Astrocyte (in vitro differentiated cells and primary cell): Measurements from ENCODE around the gene PIK3C2G. TPM values are rescaled to one million over a fixed set of nuclear protein-coding genes. Genes with fewer than 3 reads are reported as not detected.

Experiments used
- DNase-seq: peaks from one replicate; pipeline ENCODE4 v3.0.0-alpha.2; 2010; ENCODE audit warnings: low read depth
- FAIRE-seq: peaks from 2 replicates; lab custom pipeline; 2011; peaks lifted over from hg19 to GRCh38; lab: Jason Lieb, UNC
- H2AFZ ChIP-seq: 2 replicates; pipeline ENCODE4 v1.6.0; 2012; ENCODE audit warnings: low read depth, low read length, inconsistent platforms
- H3K27ac ChIP-seq: 2 replicates; pipeline ENCODE4 v1.5.1; 2011; ENCODE audit warnings: low read depth, low read length, inconsistent platforms
- H3K27me3 ChIP-seq: 2 replicates; pipeline ENCODE4 v1.6.0; 2011; ENCODE audit warnings: low read length, inconsistent platforms; ENCODE audit not compliant: insufficient read depth
- H3K36me3 ChIP-seq: 2 replicates; pipeline ENCODE4 v1.5.1; 2011; ENCODE audit warnings: low read length, inconsistent platforms; ENCODE audit not compliant: insufficient read depth
- H3K4me1 ChIP-seq: 2 replicates; pipeline ENCODE4 v1.5.1; 2011; ENCODE audit warnings: low read length, inconsistent platforms; ENCODE audit not compliant: insufficient read depth
- H3K4me2 ChIP-seq: 2 replicates; pipeline ENCODE4 v1.6.0; 2012; ENCODE audit warnings: low read length, inconsistent platforms
- H3K4me3 ChIP-seq: 2 replicates; pipeline ENCODE4 v1.5.1; 2011; ENCODE audit warnings: low read depth, mild to moderate bottlenecking, low read length, inconsistent platforms; ENCODE audit not compliant: insufficient read depth
- H3K79me2 ChIP-seq: 2 replicates; pipeline ENCODE4 v1.6.0; 2012; ENCODE audit warnings: mild to moderate bottlenecking, low read length, inconsistent platforms; ENCODE audit not compliant: insufficient read depth
- H3K9ac ChIP-seq: 2 replicates; pipeline ENCODE4 v1.6.0; 2012; ENCODE audit warnings: mild to moderate bottlenecking, low read length, inconsistent platforms
- H3K9me3 ChIP-seq: 2 replicates; pipeline ENCODE4 v1.5.1; 2012; ENCODE audit warnings: low read depth, mild to moderate bottlenecking, low read length, inconsistent platforms; ENCODE audit not compliant: insufficient read depth
- H4K20me1 ChIP-seq: 2 replicates; pipeline ENCODE4 v1.6.0; 2012; ENCODE audit warnings: low read length, inconsistent platforms; ENCODE audit not compliant: insufficient read depth
- H3K27ac Mint-ChIP-seq: one replicate; pipeline ENCODE4 v1.8.0; 2021; ENCODE audit warnings: mild to moderate bottlenecking, mixed read lengths; ENCODE audit not compliant: unreplicated experiment
- H3K27me3 Mint-ChIP-seq: one replicate; pipeline ENCODE4 v1.8.0; 2021; ENCODE audit warnings: low read depth, mixed read lengths; ENCODE audit not compliant: unreplicated experiment
- H3K36me3 Mint-ChIP-seq: one replicate; pipeline ENCODE4 v1.8.0; 2021; ENCODE audit warnings: low read depth, mixed read lengths; ENCODE audit not compliant: unreplicated experiment
- H3K4me1 Mint-ChIP-seq: one replicate; pipeline ENCODE4 v1.8.0; 2021; ENCODE audit warnings: low read depth, mixed read lengths; ENCODE audit not compliant: unreplicated experiment
- H3K4me3 Mint-ChIP-seq: one replicate; pipeline ENCODE4 v1.8.0; 2021; ENCODE audit warnings: mild to moderate bottlenecking, moderate library complexity, mixed read lengths; ENCODE audit not compliant: unreplicated experiment
- H3K9me3 Mint-ChIP-seq: one replicate; pipeline ENCODE4 v1.8.0; 2021; ENCODE audit warnings: mild to moderate bottlenecking, mixed read lengths; ENCODE audit not compliant: unreplicated experiment
- EZH2 ChIP-seq: IDR thresholded peaks from 2 replicates; pipeline ENCODE4 v1.6.1; 2012; ENCODE audit warnings: mild to moderate bottlenecking, low read length, inconsistent platforms; ENCODE audit not compliant: insufficient read depth
- total RNA-seq: library from RNA; stranded (reverse); gene quantifications from 2 replicates; pipeline ENCODE4 v1.2.1, GENCODE V29; 2021
- TF ChIP-seq, protein P1 (sequence below): IDR thresholded peaks from 2 replicates; pipeline ENCODE4 v1.5.1; 2011; ENCODE audit warnings: low read depth, mild to moderate bottlenecking, inconsistent platforms, low read length, moderate library complexity; ENCODE audit not compliant: insufficient read depth

PIK3C2G gene
- total RNA-seq, 1 donor from 2014 or later = 0.05 TPM

DNA sequence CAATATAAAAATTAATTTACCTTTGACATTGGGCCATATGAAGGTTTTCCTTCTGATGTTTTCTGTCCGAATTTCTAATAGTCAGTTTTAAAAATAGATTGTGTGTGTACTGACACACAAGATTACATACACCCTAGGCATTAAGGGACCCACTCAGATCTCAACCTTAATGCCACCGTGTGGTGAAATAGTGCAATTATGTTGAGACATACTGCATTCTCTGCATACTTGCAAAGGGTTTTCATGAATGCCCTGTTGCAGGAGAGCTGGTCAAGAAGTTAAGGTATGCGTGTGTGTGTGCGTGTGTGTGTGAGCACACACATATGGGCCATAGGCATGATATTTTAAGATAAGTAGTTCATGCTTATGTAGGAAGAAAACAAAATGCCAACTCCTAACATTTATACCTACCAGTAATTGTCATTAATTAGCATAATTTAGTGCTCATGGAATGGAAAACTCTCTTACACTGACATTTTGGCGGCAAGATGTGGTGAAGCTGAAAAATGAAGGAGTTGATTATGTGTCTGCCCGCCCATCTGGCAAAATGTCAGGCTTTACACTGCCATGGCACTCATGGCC is 58.8 kb downstream of the PIK3C2G start:
- FAIRE-seq (peak; percentile 41), DNase-seq (peak; percentile 82)
- H3K27ac Mint-ChIP-seq = peak overlapping the region; percentile 85
- H3K27ac ChIP-seq = no peak overlapping the region
- no peaks in the 10 kb centered on the region for H3K9me3 ChIP-seq
- no peaks in the 10 kb centered on the region for H3K36me3 Mint-ChIP-seq
- no peaks in the 10 kb centered on the region for H3K79me2 ChIP-seq
- peaks cover 2% of the 10 kb centered on the region for H3K9me3 Mint-ChIP-seq
- no peak overlapping the region for H2AFZ ChIP-seq
- no peak overlapping the region for H3K4me3 Mint-ChIP-seq
- TF ChIP-seq, protein P1, sequence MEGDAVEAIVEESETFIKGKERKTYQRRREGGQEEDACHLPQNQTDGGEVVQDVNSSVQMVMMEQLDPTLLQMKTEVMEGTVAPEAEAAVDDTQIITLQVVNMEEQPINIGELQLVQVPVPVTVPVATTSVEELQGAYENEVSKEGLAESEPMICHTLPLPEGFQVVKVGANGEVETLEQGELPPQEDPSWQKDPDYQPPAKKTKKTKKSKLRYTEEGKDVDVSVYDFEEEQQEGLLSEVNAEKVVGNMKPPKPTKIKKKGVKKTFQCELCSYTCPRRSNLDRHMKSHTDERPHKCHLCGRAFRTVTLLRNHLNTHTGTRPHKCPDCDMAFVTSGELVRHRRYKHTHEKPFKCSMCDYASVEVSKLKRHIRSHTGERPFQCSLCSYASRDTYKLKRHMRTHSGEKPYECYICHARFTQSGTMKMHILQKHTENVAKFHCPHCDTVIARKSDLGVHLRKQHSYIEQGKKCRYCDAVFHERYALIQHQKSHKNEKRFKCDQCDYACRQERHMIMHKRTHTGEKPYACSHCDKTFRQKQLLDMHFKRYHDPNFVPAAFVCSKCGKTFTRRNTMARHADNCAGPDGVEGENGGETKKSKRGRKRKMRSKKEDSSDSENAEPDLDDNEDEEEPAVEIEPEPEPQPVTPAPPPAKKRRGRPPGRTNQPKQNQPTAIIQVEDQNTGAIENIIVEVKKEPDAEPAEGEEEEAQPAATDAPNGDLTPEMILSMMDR = peak; percentile 70
- no peak for TF ChIP-seq EZH2
- H3K4me1 ChIP-seq = peaks cover 6% of the 10 kb centered on the region
- H3K9ac ChIP-seq = peak overlapping the region; percentile 22
- peaks cover 10% of the 10 kb centered on the region for H3K4me1 Mint-ChIP-seq
- no peaks in the 10 kb centered on the region for H3K27me3 ChIP-seq
- no peaks in the 10 kb centered on the region for H4K20me1 ChIP-seq
- H3K4me2 ChIP-seq = peak overlapping the region; percentile 40
- no peaks in the 10 kb centered on the region for H3K36me3 ChIP-seq
- no peak overlapping the region for H3K4me3 ChIP-seq
- no peaks in the 10 kb centered on the region for H3K27me3 Mint-ChIP-seq

- no peak for DNase-seq
- no peaks in the 10 kb centered on the region for H3K79me2 ChIP-seq
- TF ChIP-seq, protein P1 = no peak
- TF ChIP-seq EZH2 = no peak
- no peak for FAIRE-seq
- H3K9ac ChIP-seq = no peak overlapping the region
- no peaks in the 10 kb centered on the region for H3K36me3 ChIP-seq
- H3K9me3 Mint-ChIP-seq = peaks cover 2% of the 10 kb centered on the region
- no peaks in the 10 kb centered on the region for H4K20me1 ChIP-seq
- H3K4me3 ChIP-seq = no peak overlapping the region
- no peak overlapping the region for H3K4me2 ChIP-seq
- H3K36me3 Mint-ChIP-seq = no peaks in the 10 kb centered on the region
- H3K4me1 ChIP-seq = peaks cover 6% of the 10 kb centered on the region
- no peaks in the 10 kb centered on the region for H3K27me3 Mint-ChIP-seq
- no peak overlapping the region for H3K27ac Mint-ChIP-seq
- no peak overlapping the region for H2AFZ ChIP-seq
- no peak overlapping the region for H3K4me3 Mint-ChIP-seq
- no peak overlapping the region for H3K27ac ChIP-seq
- H3K27me3 ChIP-seq = no peaks in the 10 kb centered on the region
- H3K9me3 ChIP-seq = no peaks in the 10 kb centered on the region
- peaks cover 10% of the 10 kb centered on the region for H3K4me1 Mint-ChIP-seq
Measured at GRCh38 chr12:18320976-18321375, 59.7 kb downstream of the PIK3C2G start.

DNA sequence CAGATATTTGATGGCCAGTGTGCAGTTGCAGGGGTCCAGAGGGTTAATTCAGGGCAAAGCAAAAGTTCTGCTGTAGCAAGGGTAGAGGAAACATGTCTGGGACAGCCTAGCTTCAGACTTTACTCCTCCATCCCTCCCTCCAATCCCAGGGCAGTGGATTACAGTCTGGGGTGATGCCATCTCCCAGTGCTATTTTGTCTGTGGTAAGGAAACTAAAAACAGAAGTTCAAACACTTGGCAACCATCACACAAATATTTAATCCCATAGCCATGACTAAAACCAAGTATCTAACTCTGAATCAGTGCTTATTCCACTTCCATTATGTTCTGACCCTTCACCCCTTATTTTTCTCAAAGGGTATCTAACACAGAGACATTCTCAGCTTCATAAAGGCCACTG is 61.8 kb downstream of the PIK3C2G start:
- H3K9me3 ChIP-seq = no peaks in the 10 kb centered on the region
- peaks cover 6% of the 10 kb centered on the region for H3K4me1 ChIP-seq
- DNase-seq (peak; percentile 39), FAIRE-seq (no peak)
- no peak overlapping the region for H2AFZ ChIP-seq
- TF ChIP-seq, protein P1 = no peak
- TF ChIP-seq EZH2 = no peak
- H3K4me1 Mint-ChIP-seq = peaks cover 10% of the 10 kb centered on the region
- H3K9me3 Mint-ChIP-seq = peaks cover 2% of the 10 kb centered on the region
- no peaks in the 10 kb centered on the region for H3K36me3 ChIP-seq
- no peak overlapping the region for H3K4me2 ChIP-seq
- no peak overlapping the region for H3K27ac ChIP-seq
- H3K79me2 ChIP-seq = no peaks in the 10 kb centered on the region
- no peak overlapping the region for H3K4me3 Mint-ChIP-seq
- H3K36me3 Mint-ChIP-seq = no peaks in the 10 kb centered on the region
- no peaks in the 10 kb centered on the region for H3K27me3 Mint-ChIP-seq
- no peaks in the 10 kb centered on the region for H3K27me3 ChIP-seq
- no peak overlapping the region for H3K27ac Mint-ChIP-seq
- no peaks in the 10 kb centered on the region for H4K20me1 ChIP-seq
- no peak overlapping the region for H3K4me3 ChIP-seq
- H3K9ac ChIP-seq = no peak overlapping the region
